Uterus (tissue), 2 donors: ENCODE measurements around the gene CLEC11A.

ENCODE experiments used
- POLR2A ChIP-seq, 2 donors: fragments of 450-650 bp; IDR thresholded peaks; one replicate each; pipeline ENCODE4 v1.6.1; 2016; ENCODE audit warnings: antibody characterized with exemption in 2 of 2, mild to moderate bottlenecking in 1 of 2, moderate library complexity in 1 of 2
- TF ChIP-seq, protein P1 (sequence below), 4 experiments: fragments of 200-600 bp in 2 of 4; fragments of 450-650 bp in 2 of 4; sonication (generic) in 2 of 4; IDR thresholded peaks; one replicate each; pipeline ENCODE4 v1.5.1; 2016 to 2019; ENCODE audit warnings: antibody characterized with exemption in 4 of 4, mild to moderate bottlenecking in 2 of 4, moderate library complexity in 1 of 4

- TF ChIP-seq, protein P1, sequence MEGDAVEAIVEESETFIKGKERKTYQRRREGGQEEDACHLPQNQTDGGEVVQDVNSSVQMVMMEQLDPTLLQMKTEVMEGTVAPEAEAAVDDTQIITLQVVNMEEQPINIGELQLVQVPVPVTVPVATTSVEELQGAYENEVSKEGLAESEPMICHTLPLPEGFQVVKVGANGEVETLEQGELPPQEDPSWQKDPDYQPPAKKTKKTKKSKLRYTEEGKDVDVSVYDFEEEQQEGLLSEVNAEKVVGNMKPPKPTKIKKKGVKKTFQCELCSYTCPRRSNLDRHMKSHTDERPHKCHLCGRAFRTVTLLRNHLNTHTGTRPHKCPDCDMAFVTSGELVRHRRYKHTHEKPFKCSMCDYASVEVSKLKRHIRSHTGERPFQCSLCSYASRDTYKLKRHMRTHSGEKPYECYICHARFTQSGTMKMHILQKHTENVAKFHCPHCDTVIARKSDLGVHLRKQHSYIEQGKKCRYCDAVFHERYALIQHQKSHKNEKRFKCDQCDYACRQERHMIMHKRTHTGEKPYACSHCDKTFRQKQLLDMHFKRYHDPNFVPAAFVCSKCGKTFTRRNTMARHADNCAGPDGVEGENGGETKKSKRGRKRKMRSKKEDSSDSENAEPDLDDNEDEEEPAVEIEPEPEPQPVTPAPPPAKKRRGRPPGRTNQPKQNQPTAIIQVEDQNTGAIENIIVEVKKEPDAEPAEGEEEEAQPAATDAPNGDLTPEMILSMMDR (IDR thresholded peaks at IDR 0.05), result no peak
- no peak for TF ChIP-seq POLR2A (IDR thresholded peaks at IDR 0.05)
Observed at GRCh38 chr19:50717026-50717723, 6.0 kb upstream of the CLEC11A start.
